BLaER1 treated with 17β-estradiol and CSF1 and Interleukin-3, amounts not matched to agents 10 nM and 100 nM (cell line): ENCODE results near the gene ETV6.

Source experiments
- H3K27ac ChIP-seq, 11 experiments: shearing (Covaris generic); formaldehyde crosslinking; 2 replicates each; pipeline ENCODE4 v1.8.1; 2022
- H3K27me3 ChIP-seq, 11 experiments: shearing (Covaris generic); formaldehyde crosslinking; 2 replicates each; pipeline ENCODE4 v1.8.1; 2022
- H3K36me3 ChIP-seq, 11 experiments: shearing (Covaris generic); formaldehyde crosslinking; 2 replicates each; pipeline ENCODE4 v1.8.1; 2022
- H3K4me1 ChIP-seq, 10 experiments: shearing (Covaris generic); formaldehyde crosslinking; 2 replicates each; pipeline ENCODE4 v1.8.1; 2022
- H3K4me2 ChIP-seq, 11 experiments: shearing (Covaris generic); formaldehyde crosslinking; 2 replicates each; pipeline ENCODE4 v1.8.1; 2022
- H3K4me3 ChIP-seq, 10 experiments: shearing (Covaris generic); formaldehyde crosslinking; 2 replicates each; pipeline ENCODE4 v1.8.1; 2022
- H3K9ac ChIP-seq, 11 experiments: shearing (Covaris generic); formaldehyde crosslinking; 2 replicates each; pipeline ENCODE4 v1.8.1; 2022
- H3K9me3 ChIP-seq, 11 experiments: shearing (Covaris generic); formaldehyde crosslinking; replicated peaks in 1 of 11; 2 replicates each; pipeline ENCODE4 v1.8.1; 2022
- H4K20me1 ChIP-seq, 11 experiments: shearing (Covaris generic); formaldehyde crosslinking; 2 replicates each; pipeline ENCODE4 v1.8.1; 2022
- Cebpa-rat ChIP-seq, 11 experiments: shearing (Covaris generic); IDR thresholded peaks; 2 replicates each; pipeline ENCODE4 v1.8.1; 2022

ETV6 gene

DNA sequence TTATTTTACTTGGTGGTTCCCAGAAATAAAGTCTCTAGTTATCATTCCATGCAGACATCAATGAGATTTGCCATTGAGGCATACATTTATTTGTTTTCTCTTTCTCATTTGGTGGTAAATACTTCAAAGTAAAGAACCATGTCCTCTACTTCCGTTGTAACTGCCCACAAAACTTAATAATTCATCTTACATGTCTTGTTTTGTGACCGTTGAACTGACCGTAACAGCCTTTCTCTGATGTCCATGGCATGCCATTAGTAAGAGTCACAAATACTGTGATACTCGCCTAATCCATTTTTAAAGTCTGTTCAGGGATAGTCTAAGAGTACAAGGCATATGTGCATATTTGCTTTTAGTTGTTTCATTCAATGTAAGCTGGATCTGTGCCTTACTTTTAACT, 145.3 kb downstream of the ETV6 start:
- Histone ChIP-seq H3K27me3 (no peaks in the 10 kb centered on the region), H3K9ac (peak overlapping the region in 5 of 11 experiments; percentile 53 to 74 (median 65); a peak in 6 of 22 replicates), H3K4me3 (no peak overlapping the region), H3K27ac (peak overlapping the region in 8 of 11 experiments; percentile 82 to 96 (median 89); a peak in 16 of 22 replicates), H3K36me3 (peaks cover 14 to 69% (median 53%) of the 10 kb centered on the region in 11 experiments; a peak in 20 of 22 replicates), H3K9me3 (peaks cover 0 to 58% (median 45%) of the 10 kb centered on the region in 11 experiments; a peak in 18 of 22 replicates), H3K4me1 (peaks cover 85 to 100% (median 97%) of the 10 kb centered on the region in 10 experiments), H3K4me2 (peak overlapping the region; percentile 67 to 89 (median 79)), H4K20me1 (peaks cover 0 to 78% (median 0%) of the 10 kb centered on the region in 11 experiments; a peak in 2 of 22 replicates)
- TF ChIP-seq Cebpa-rat (IDR thresholded peaks at IDR 0.05) = no peak

DNA sequence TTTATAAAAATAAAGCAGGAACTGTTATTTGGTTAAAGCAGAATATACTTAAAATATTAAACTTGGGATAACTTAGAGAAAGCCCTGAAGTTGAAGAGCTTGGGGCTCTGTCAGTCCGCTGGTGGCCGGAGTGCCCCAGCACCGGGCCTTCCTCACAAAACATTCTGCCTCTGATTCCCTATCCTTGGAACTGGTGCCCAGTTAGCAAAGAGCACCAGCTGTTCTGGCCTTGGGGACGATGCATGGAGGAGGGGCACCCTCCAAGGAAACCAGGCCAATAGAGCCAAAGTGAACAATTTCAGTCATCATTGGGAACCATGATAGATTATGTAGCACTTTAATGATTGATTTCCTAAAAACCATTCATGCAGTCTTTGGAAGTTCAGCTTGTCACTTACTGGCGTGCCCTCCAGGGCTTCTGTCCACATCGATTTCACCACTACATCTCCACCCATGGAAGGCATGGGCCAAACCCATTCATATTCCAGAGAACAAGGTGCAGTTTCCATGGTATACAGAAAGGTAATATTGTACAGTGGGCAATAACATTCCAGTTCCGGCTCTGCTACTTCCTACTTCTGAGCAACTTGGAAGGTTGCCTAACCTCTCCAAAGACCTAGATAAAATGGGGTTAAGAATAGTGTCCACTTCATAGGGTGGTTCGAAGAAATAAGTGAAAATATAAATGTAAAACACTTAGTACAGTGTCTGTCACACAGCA, 145.9 kb downstream of the ETV6 start:
- H3K4me1 ChIP-seq = peaks cover 87 to 100% (median 96%) of the 10 kb centered on the region in 10 experiments
- peaks cover 0 to 58% (median 47%) of the 10 kb centered on the region in 11 experiments; a peak in 18 of 22 replicates for H3K9me3 ChIP-seq
- H3K36me3 ChIP-seq = peaks cover 11 to 69% (median 52%) of the 10 kb centered on the region in 11 experiments; a peak in 20 of 22 replicates
- no peaks in the 10 kb centered on the region for H3K27me3 ChIP-seq
- H3K9ac ChIP-seq = peak overlapping the region in 3 of 11 experiments; percentile 15 to 75 (median 73); a peak in 3 of 22 replicates
- peak overlapping the region; percentile 67 to 89 (median 79) for H3K4me2 ChIP-seq
- peak overlapping the region in 9 of 11 experiments; percentile 59 to 96 (median 87); a peak in 17 of 22 replicates for H3K27ac ChIP-seq
- 0 out of 20 replicates have a peak overlapping the region, but pooled peaks of 1 of the 10 experiments have one; percentile 20 for H3K4me3 ChIP-seq
- TF ChIP-seq Cebpa-rat (IDR thresholded peaks at IDR 0.05) = no peak
- H4K20me1 ChIP-seq = peaks cover 0 to 74% (median 0%) of the 10 kb centered on the region in 11 experiments; a peak in 2 of 22 replicates

DNA sequence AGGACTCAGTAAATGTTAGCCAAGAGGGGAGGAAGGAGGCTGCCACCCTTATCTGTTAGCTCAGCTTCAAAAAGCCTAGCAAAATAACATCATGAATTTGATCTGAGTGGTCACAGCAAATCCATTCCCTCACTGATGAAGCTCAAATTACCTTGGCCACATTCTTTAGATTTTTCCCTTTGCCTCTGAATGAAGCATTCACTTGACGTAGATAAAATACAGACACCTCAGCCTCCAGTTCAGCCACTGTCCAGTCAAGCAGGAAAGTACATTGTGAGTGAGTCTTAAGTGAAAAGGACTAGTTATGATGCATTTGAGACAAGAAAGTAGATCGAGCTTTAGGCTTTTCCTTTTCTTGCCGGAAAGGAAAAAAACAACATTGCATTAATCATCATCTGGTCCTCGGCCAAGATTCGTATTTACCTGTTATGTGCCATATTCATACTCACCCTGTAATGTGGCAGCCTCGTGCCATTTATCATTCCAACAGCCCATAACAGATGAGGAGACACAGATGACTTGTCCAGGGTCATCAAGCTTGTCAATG, 146.5 kb downstream of the ETV6 start:
- H3K9ac ChIP-seq = peak overlapping the region in 5 of 11 experiments; percentile 15 to 75 (median 68); a peak in 8 of 22 replicates
- peaks cover 5 to 69% (median 47%) of the 10 kb centered on the region in 11 experiments; a peak in 20 of 22 replicates for H3K36me3 ChIP-seq
- H3K27me3 ChIP-seq = no peaks in the 10 kb centered on the region
- peak overlapping the region in 9 of 11 experiments; percentile 59 to 96 (median 87); a peak in 18 of 22 replicates for H3K27ac ChIP-seq
- H4K20me1 ChIP-seq = peaks cover 0 to 70% (median 0%) of the 10 kb centered on the region in 11 experiments; a peak in 2 of 22 replicates
- H3K4me3 ChIP-seq = peak overlapping the region in 4 of 10 experiments; percentile 6 to 35 (median 25); a peak in 2 of 20 replicates
- H3K4me1 ChIP-seq = peaks cover 93 to 100% (median 97%) of the 10 kb centered on the region in 10 experiments
- peaks cover 0 to 59% (median 50%) of the 10 kb centered on the region in 11 experiments; a peak in 17 of 22 replicates for H3K9me3 ChIP-seq
- peak overlapping the region; percentile 67 to 89 (median 79) for H3K4me2 ChIP-seq
- TF ChIP-seq Cebpa-rat (IDR thresholded peaks at IDR 0.05) = no peak

DNA sequence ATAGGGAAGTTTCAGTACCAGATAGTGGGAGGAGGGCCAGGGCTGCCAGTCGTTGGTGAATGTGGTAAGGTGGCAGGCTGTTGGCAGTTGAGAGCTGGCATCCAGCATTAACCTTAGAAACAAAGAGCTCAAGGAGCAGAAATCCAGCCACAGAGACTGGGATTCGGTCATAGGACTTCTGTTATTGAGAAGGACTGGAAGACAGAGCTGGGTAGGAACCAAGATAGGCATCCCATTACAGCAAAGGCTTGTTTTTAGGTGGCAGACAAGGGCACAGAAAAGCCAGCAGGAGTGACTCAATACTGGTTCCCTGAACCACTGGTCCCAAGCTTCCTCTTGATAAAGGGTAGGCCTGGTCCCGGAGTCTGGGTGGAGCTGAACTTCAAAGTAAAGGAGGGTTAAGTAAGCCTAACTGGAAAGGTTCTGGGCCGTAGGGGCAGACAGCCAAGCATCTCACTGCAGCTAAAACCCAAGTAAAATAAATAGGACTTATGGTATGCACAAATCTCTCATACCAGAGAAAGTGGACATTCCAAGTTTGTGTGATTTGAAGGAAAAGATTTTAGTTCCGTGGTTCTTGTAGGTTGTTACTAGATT, 147.9 kb downstream of the ETV6 start:
- Histone ChIP-seq H3K27ac (peak overlapping the region; percentile 8 to 96 (median 86); a peak in 21 of 22 replicates), H3K9ac (peak overlapping the region in 9 of 11 experiments; percentile 15 to 75 (median 68); a peak in 17 of 22 replicates), H3K27me3 (no peaks in the 10 kb centered on the region), H3K4me3 (peak overlapping the region in 5 of 10 experiments; percentile 15 to 43 (median 35); a peak in 10 of 20 replicates), H3K4me1 (peaks cover 93 to 100% (median 100%) of the 10 kb centered on the region in 10 experiments), H3K4me2 (peak overlapping the region; percentile 67 to 89 (median 79)), H4K20me1 (peaks cover 0 to 58% (median 0%) of the 10 kb centered on the region in 11 experiments; a peak in 2 of 22 replicates), H3K9me3 (peaks cover 0 to 69% (median 61%) of the 10 kb centered on the region in 11 experiments; a peak in 18 of 22 replicates), H3K36me3 (peaks cover 8 to 69% (median 55%) of the 10 kb centered on the region in 11 experiments; a peak in 20 of 22 replicates)
- TF ChIP-seq Cebpa-rat (IDR thresholded peaks at IDR 0.05) = no peak

DNA sequence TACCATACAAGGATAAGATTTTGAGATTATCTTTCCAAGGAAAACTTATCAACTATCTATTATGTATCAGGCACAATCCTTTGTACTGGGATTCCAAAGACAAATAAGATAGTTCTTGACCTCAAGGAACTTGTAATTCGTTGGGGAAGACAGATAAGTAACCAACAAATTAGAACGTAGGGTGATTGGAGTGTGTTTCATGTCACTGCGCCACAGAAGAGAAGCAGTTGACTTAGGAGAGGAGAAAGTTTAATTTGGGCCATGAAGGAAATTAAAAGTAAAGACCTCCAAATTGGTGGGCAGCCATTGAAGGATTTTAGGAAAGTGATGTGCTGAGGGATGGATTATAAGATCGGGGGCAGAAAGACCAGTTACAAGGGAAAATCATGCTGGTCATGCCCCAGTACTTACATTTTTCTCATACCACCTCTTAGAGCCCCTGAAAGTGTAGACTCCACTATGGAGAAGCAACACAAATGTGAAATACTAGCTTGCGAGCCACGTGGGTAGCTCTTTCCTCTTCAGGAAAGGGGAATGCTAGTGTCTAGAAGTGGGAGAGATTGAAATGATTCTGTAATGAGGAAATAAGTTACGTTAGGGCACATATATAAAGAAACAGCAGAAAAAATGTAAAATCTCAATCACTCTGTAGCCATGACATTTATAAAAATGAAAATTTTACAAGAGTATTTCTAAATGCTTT, 148.7 kb downstream of the ETV6 start:
- no peaks in the 10 kb centered on the region for H3K27me3 ChIP-seq
- peaks cover 10 to 76% (median 63%) of the 10 kb centered on the region in 11 experiments; a peak in 20 of 22 replicates for H3K36me3 ChIP-seq
- peak overlapping the region in 8 of 11 experiments; percentile 58 to 75 (median 70); a peak in 17 of 22 replicates for H3K9ac ChIP-seq
- peak overlapping the region; percentile 67 to 89 (median 79) for H3K4me2 ChIP-seq
- H3K9me3 ChIP-seq = peaks cover 0 to 70% (median 61%) of the 10 kb centered on the region in 11 experiments; a peak in 18 of 22 replicates
- peaks cover 85 to 100% (median 96%) of the 10 kb centered on the region in 10 experiments for H3K4me1 ChIP-seq
- H3K27ac ChIP-seq = peak overlapping the region in 10 of 11 experiments; percentile 55 to 96 (median 86); a peak in 21 of 22 replicates
- H3K4me3 ChIP-seq = peak overlapping the region in 6 of 10 experiments; percentile 0 to 57 (median 20); a peak in 9 of 20 replicates
- peaks cover 0 to 56% (median 0%) of the 10 kb centered on the region in 11 experiments; a peak in 2 of 22 replicates for H4K20me1 ChIP-seq
- no peak for TF ChIP-seq Cebpa-rat (IDR thresholded peaks at IDR 0.05)

DNA sequence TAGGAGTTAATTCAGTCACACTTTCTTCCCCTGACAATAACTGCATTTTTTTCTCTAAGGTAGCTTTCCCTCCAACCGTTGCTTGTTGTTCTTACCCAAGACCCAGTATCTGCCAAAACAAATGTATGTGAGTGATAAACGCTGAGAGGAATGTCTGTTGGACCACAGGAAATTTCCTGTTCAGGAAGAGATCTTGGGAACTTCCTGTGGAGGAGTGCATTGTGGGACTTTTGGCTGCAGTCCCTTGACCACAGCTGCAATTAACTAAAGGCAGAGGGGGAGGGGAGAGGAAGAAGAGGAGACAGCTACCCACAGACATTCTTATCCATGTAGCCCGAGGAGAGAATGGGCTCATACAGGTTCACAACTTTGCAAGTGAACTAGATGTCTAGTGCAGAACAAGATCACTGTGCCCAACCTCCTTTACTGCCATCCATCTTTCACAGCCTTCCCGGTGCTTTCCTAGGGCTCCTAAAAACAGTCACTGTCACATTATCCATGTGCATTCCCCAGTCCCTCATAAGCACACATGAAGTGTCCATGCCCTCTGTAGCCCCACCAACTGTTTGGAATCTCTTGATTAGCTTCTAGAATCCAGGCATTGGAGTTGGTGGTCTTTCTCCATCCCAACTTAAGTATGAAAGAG, 149.5 kb downstream of the ETV6 start:
- H3K4me3 ChIP-seq = peak overlapping the region in 6 of 10 experiments; percentile 10 to 57 (median 26); a peak in 11 of 20 replicates
- H3K27me3 ChIP-seq = no peaks in the 10 kb centered on the region
- peak overlapping the region in 8 of 11 experiments; percentile 58 to 77 (median 72); a peak in 17 of 22 replicates for H3K9ac ChIP-seq
- H3K9me3 ChIP-seq = peaks cover 0 to 70% (median 61%) of the 10 kb centered on the region in 11 experiments; a peak in 18 of 22 replicates
- TF ChIP-seq Cebpa-rat (IDR thresholded peaks at IDR 0.05) = peak in 6 of 11 experiments; percentile 8 to 58 (median 42); a peak in 6 of 22 replicates
- peak overlapping the region in 10 of 11 experiments; percentile 55 to 96 (median 86); a peak in 21 of 22 replicates for H3K27ac ChIP-seq
- peaks cover 10 to 84% (median 63%) of the 10 kb centered on the region in 11 experiments; a peak in 20 of 22 replicates for H3K36me3 ChIP-seq
- peaks cover 77 to 91% (median 88%) of the 10 kb centered on the region in 10 experiments for H3K4me1 ChIP-seq
- peaks cover 0 to 48% (median 0%) of the 10 kb centered on the region in 11 experiments; a peak in 2 of 22 replicates for H4K20me1 ChIP-seq
- H3K4me2 ChIP-seq = peak overlapping the region; percentile 67 to 89 (median 79)

DNA sequence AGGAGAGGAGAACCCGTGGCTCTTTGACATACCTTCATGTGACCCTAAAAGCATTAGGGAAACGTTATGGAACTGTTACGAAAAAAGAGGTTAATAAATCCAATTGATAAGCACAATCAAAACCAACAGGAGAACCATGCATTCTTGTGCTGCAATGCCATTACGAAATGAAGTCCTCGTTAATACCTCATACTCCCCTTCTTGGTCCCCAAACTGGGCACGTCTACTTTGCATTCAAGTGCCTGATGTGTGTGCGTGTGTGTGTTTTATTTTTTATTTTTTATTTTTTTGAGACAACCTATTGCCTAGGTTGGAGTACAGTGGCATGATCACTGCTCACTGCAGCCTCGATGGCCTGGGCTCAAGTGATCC, 150.0 kb downstream of the ETV6 start:
- Histone ChIP-seq H3K9ac (peak overlapping the region in 7 of 11 experiments; percentile 67 to 77 (median 73); a peak in 15 of 22 replicates), H3K27ac (peak overlapping the region in 10 of 11 experiments; percentile 55 to 96 (median 86); a peak in 19 of 22 replicates), H3K4me1 (peaks cover 72 to 90% (median 87%) of the 10 kb centered on the region in 10 experiments), H3K27me3 (no peaks in the 10 kb centered on the region), H3K36me3 (peaks cover 14 to 88% (median 68%) of the 10 kb centered on the region in 11 experiments; a peak in 20 of 22 replicates), H4K20me1 (peaks cover 0 to 46% (median 0%) of the 10 kb centered on the region in 11 experiments; a peak in 2 of 22 replicates), H3K4me2 (peak overlapping the region; percentile 67 to 89 (median 79)), H3K9me3 (peaks cover 0 to 75% (median 63%) of the 10 kb centered on the region in 11 experiments; a peak in 18 of 22 replicates), H3K4me3 (peak overlapping the region in 6 of 10 experiments; percentile 10 to 57 (median 26); a peak in 8 of 20 replicates)
- TF ChIP-seq Cebpa-rat (IDR thresholded peaks at IDR 0.05) = no peak
